ENCODE measurements around the gene ACHE.
A peak's percentile ranks its signal among the peaks of the same experiment; 100 is the strongest.
"Not testable (repeated sequence)": the region's sequence is repeated elsewhere in the genome, so short reads cannot be mapped to it uniquely, and the experiment has no call there.

Gene ACHE

DNA sequence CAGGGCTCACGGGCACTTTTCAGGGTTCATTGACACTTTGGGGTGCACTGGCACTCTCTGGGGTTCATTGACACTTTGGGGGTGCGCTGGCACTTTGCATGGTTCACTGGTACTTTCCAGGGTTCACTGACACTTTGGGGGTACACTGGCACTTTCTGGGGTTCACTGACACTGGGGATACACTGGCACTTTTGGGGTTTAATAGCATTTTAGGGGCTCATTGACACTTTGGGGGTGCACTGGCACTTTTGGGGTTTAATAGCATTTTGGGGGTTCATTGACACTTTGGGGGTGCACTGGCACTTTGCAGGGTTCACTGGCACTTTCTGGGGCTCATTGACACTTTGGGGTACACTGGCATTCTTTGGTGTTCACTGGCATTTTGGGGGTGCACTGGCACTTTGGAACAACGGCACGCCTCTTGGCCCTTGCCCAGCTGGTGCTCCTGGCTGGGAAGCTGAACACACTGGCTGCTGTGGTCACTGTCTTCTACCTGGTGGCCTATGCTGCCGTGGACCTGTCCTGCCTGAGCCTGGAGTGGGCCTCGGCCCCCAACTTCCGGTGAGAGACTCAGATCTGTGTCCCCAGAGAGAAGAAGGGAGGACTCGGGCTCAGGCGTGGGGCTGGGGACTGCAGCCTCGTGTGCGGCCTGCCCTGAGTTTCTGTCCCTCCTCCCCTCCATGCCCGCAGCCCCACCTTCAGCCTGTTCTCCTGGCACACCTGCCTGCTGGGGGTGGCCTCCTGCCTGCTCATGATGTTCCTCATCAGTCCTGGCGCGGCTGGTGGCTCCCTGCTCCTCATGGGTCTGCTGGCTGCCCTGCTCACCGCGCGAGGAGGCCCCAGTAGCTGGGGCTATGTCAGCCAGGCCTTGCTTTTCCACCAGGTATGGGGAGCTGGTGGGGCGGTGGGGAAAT is 34.7 kb downstream of the ACHE start:
- FAIRE-seq: no peak

- no peak for FAIRE-seq
These were observed 35.8 kb downstream of the ACHE start for GRCh38 chr7:100859856-100860255.

GRCh38 chr7:100856871-100857282 is 38.8 kb downstream of the ACHE start:
- FAIRE-seq: no peak

DNA sequence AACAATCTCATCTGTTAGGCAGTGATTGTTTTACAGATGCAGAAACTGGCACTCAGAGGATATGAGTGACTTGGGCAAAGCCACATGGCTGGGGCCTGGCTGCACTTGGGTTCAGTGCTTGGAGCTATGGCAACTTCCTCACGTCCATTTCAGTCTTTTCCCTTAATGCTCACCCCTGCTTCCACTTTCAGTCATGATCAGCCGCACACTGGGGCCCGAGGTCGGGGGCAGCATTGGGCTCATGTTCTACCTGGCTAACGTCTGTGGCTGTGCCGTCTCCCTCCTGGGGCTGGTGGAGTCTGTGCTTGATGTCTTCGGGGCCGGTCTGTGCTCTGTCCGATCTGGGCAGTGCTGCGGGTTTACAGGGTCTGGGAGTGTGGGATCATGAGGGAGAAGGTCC is 40.2 kb downstream of the ACHE start:
- FAIRE-seq: no peak

- not testable (repeated sequence) for FAIRE-seq
These were observed 40.8 kb downstream of the ACHE start for GRCh38 chr7:100854899-100855298.

DNA sequence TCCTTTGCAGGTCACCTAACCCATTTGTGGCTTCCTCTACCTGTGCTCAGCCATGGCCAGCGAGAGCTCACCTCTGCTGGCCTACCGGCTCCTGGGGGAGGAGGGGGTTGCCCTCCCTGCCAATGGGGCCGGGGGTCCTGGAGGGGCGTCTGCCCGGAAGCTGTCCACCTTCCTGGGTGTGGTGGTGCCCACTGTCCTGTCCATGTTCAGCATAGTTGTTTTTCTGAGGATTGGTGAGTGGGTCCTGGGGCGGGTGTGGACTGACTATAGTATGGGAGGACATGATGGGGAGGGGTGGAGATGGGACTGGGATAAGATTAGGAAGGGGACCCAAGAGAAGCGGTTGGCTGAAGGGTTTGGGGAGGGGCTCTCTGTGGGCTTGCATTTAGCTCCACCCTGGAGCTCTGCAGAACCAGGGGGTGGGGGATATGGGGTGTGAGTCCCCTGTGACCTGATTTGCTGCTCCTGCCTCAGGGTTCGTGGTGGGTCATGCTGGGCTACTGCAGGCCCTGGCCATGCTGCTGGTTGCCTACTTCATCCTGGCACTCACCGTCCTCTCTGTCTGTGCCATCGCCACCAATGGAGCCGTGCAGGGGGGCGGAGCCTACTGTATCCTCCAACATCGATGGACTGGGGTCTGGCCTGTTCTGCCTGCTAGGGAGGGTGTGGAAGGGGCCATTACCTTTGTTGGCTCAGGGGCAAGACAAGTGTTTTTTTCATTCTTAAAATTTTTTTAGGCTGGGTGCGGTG is 41.4 kb downstream of the ACHE start:
- FAIRE-seq: no peak

DNA sequence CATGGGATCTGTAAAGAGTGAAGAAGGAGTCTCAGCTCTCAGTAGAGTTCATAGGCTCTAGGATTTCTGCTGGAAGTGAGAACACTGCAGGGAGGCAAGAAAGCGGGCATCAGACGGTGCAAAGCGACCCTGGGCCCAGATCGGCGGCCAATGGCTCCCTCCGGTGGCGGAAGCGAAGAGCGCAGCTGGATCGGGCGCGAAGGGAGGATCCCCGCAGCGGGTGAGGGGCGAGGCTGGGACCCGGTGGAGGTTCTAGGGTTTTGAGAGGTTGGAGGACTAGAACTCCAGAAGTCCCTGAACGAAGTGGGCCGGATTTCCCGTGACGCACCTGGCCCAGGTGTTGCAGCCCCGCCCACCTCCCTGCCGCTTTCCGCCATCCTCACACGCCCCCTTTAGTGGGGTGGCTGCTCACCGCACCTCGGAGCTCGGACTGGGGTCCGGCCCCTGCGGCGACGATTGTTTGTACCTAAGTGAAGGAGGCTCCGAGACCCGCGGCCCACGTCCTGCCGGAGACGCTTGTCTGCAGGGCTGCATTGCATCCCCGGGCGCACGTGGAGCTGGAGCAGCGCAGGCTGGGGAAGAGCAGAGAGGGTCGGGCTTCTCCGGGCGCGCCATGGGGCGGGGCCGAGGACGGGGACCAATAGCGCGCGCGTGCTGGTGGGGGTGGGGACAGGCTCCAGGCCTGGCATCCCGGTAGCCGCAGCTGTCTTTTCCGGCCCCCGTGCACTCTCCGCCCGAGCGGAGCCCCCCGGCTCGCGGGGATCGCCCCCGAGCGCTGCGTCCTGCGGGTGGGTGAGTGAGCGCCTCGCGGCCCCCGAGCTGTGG is 43.4 kb downstream of the ACHE start, which contains the start of gene SLC12A9:
Gene SLC12A9, plus strand, starts transcription at position 666 of the 825 bp plus-strand sequence. CDS start 1,485 bp downstream, outside the sequence.
- FAIRE-seq: peak; percentile 57

DNA sequence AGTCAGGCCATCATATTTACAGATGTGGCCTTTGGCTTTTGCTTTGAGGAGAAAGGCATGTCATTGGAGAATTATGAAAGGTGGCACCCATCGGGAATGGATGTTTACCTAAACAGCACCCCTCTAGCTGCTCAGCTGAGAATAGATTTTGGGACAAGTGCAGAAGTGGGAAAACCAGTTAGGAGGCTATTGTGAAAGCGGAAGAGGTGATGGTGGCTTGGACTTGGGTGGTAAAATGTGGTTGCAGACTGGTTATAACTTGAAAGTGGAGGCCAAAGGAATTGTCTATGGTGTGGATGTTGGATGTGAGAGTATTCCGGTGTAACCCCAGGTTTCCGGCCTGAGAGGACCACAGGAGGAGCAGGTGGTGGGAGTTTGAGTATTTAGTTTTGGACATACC is 48.3 kb downstream of the ACHE start:
- no peak for FAIRE-seq

- no peak for FAIRE-seq
These were observed 55.1 kb downstream of the ACHE start for GRCh38 chr7:100840470-100841100.
